Measurements from ENCODE around the gene MCF2L. TPM values are rescaled to one million over a fixed set of nuclear protein-coding genes. Genes with fewer than 3 reads are reported as not detected.
A peak's percentile ranks its signal among the peaks of the same experiment; 100 is the strongest.

The MCF2L gene
- total RNA-seq, 1 experiment from 2014 or later = 22.1 TPM

- Mint-ChIP-seq H3K9me3 (ENCODE audit: unreplicated experiment) (no peaks in the 10 kb centered on the region), H3K36me3 (ENCODE audit: insufficient read depth, unreplicated experiment) (no peaks in the 10 kb centered on the region), H3K4me1 (ENCODE audit: low read depth, unreplicated experiment) (peaks cover 6% of the 10 kb centered on the region), H3K27ac (ENCODE audit: unreplicated experiment) (no peak overlapping the region), H3K27me3 (ENCODE audit: insufficient read depth, unreplicated experiment) (no peaks in the 10 kb centered on the region), H3K4me3 (ENCODE audit: unreplicated experiment) (no peak overlapping the region)
- H3K36me3 ChIP-seq (ENCODE audit: control insufficient read depth, insufficient read depth, low read length) = no peaks in the 10 kb centered on the region
- ChIA-PET CTCF (interaction anchor here (0.6 to 1.2 kb wide), 3 partner anchors 23 to 443 kb away, joined by 3 to 5 read pairs (median 3); no protein-coding TSS in a partner anchor), POLR2A (no interaction called here)
- intact Hi-C loops (cut with micrococcal nuclease; ENCODE audit: unreplicated experiment) = loop anchor here (1.0 kb wide), 1 partner anchor 15 kb away; the partner anchor contains the start of gene MCF2L
- H3K27me3 ChIP-seq (replicated peaks; ENCODE audit: control insufficient read depth, insufficient read depth, low read length) = no peaks in the 10 kb centered on the region
- BruUV-seq (replicated peaks) = no TSS peak
- H3K4me3 ChIP-seq (ENCODE audit: low read depth, low read length) = no peak overlapping the region
- DNase-seq = peak; percentile 31 to 49
- peaks cover 17% of the 10 kb centered on the region; the same call in 1 of the 2 replicates for H3K4me1 ChIP-seq
- H3K9me3 ChIP-seq = no peaks in the 10 kb centered on the region
- no peak for TF ChIP-seq CTCF (IDR thresholded peaks at IDR 0.05; ENCODE audit: insufficient read depth in 1 of 2, low read depth in 1 of 2, low read length in 1 of 2, severe bottlenecking in 1 of 2, unreplicated experiment in 1 of 2)
These were observed 15.2 kb upstream of the MCF2L start for GRCh38 chr13:112953591-112954487.

GRCh38 chr13:112954488-112955270 lies 14.3 kb upstream of the MCF2L start:
- DNase-seq = peak in 1 of 2 experiments; percentile 19
- TF ChIP-seq CTCF (IDR thresholded peaks at IDR 0.05; ENCODE audit: insufficient read depth in 1 of 2, low read depth in 1 of 2, low read length in 1 of 2, severe bottlenecking in 1 of 2, unreplicated experiment in 1 of 2) = no peak
- BruUV-seq (replicated peaks) = no TSS peak
- CTCF ChIA-PET = interaction anchor here (0.6 kb wide), 1 partner anchor 59 kb away, joined by 3 read pairs; no protein-coding TSS in a partner anchor
- POLR2A ChIA-PET = no interaction called here
- Histone ChIP-seq H3K36me3 (ENCODE audit: control insufficient read depth, insufficient read depth, low read length) (no peaks in the 10 kb centered on the region), H3K9me3 (no peaks in the 10 kb centered on the region), H3K4me3 (ENCODE audit: low read depth, low read length) (no peak overlapping the region), H3K4me1 (peaks cover 17% of the 10 kb centered on the region; the same call in 1 of the 2 replicates), H3K27me3 (replicated peaks; ENCODE audit: control insufficient read depth, insufficient read depth, low read length) (no peaks in the 10 kb centered on the region)
- intact Hi-C loops (cut with micrococcal nuclease; ENCODE audit: unreplicated experiment) = no loop called here
- no peak overlapping the region for H3K4me3 Mint-ChIP-seq (ENCODE audit: unreplicated experiment)
- no peaks in the 10 kb centered on the region for H3K9me3 Mint-ChIP-seq (ENCODE audit: unreplicated experiment)
- H3K4me1 Mint-ChIP-seq (ENCODE audit: low read depth, unreplicated experiment) = peaks cover 6% of the 10 kb centered on the region
- H3K36me3 Mint-ChIP-seq (ENCODE audit: insufficient read depth, unreplicated experiment) = no peaks in the 10 kb centered on the region
- H3K27ac Mint-ChIP-seq (ENCODE audit: unreplicated experiment) = no peak overlapping the region
- no peaks in the 10 kb centered on the region for H3K27me3 Mint-ChIP-seq (ENCODE audit: insufficient read depth, unreplicated experiment)

GRCh38 chr13:112955271-112955937 lies 13.6 kb upstream of the MCF2L start:
- ChIA-PET CTCF (no interaction called here), POLR2A (no interaction called here)
- intact Hi-C loops (cut with micrococcal nuclease; ENCODE audit: unreplicated experiment) = no loop called here
- H3K27ac Mint-ChIP-seq (ENCODE audit: unreplicated experiment) = no peak overlapping the region
- no peak for DNase-seq
- peaks cover 6% of the 10 kb centered on the region for H3K4me1 Mint-ChIP-seq (ENCODE audit: low read depth, unreplicated experiment)
- no peaks in the 10 kb centered on the region for H3K27me3 Mint-ChIP-seq (ENCODE audit: insufficient read depth, unreplicated experiment)
- no peak for TF ChIP-seq CTCF (IDR thresholded peaks at IDR 0.05; ENCODE audit: insufficient read depth in 1 of 2, low read depth in 1 of 2, low read length in 1 of 2, severe bottlenecking in 1 of 2, unreplicated experiment in 1 of 2)
- H3K4me3 Mint-ChIP-seq (ENCODE audit: unreplicated experiment) = no peak overlapping the region
- BruUV-seq (replicated peaks) = no TSS peak
- no peaks in the 10 kb centered on the region for H3K27me3 ChIP-seq (replicated peaks; ENCODE audit: control insufficient read depth, insufficient read depth, low read length)
- no peaks in the 10 kb centered on the region for H3K36me3 ChIP-seq (ENCODE audit: control insufficient read depth, insufficient read depth, low read length)
- H3K9me3 Mint-ChIP-seq (ENCODE audit: unreplicated experiment) = no peaks in the 10 kb centered on the region
- peaks cover 17% of the 10 kb centered on the region; the same call in 1 of the 2 replicates for H3K4me1 ChIP-seq
- no peaks in the 10 kb centered on the region for H3K9me3 ChIP-seq
- H3K4me3 ChIP-seq (ENCODE audit: low read depth, low read length) = no peak overlapping the region
- no peaks in the 10 kb centered on the region for H3K36me3 Mint-ChIP-seq (ENCODE audit: insufficient read depth, unreplicated experiment)

Data from Caco-2 (cell line).